SH-SY5Y (cell line): ENCODE measurements around the gene NEDD4L.

ENCODE experiments used
- GATA2 ChIP-seq: IDR thresholded peaks from 2 replicates; pipeline ENCODE4 v1.6.1; 2011; ENCODE audit warnings: mild to moderate bottlenecking, low read depth, low read length
- GATA3 ChIP-seq: IDR thresholded peaks from 2 replicates; pipeline ENCODE4 v1.6.1; 2011; ENCODE audit warnings: low read depth, mild to moderate bottlenecking, low read length, moderate library complexity

DNA sequence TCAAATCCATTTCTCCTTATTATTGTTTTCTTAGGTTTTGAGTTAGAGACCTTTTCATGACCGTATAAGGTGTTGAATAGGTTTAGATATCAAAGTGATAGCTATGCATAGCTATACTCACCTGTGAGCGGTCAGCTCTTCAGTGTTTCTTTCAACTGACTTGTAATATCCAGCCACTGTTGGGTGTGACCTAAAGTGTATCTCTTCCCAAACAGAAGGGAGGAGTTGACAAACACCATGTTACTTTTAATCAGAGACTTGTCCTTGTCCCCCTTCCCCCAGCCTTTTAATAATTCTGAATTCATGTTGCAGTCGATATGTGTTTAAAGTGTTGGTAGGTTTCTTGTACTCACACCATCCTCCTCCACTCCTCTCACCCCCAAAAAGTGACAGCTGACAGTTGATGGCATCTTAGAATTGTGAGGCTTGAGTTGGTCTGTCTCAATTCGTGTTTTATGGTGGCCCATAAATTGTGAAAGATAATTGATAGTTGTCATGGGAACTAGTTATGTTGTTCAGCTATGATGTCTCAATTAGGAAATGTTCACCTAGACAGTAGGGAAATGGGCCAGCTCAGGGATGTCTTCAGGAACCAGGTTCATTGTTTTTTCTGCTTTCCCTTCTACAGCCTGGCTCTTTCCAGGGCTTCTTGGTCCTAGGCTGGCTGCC is 12.0 kb downstream of the NEDD4L start:
- TF ChIP-seq GATA2 (no peak), GATA3 (no peak)
